Breast epithelium (tissue), 4 donors: Measurements from ENCODE around the gene A4GNT. TPM values are rescaled to one million over a fixed set of nuclear protein-coding genes. Genes with fewer than 3 reads are reported as not detected.

ENCODE experiments used
- DNase-seq, 2 donors: peaks; one replicate each; pipeline ENCODE4 v3.0.0-alpha.2; 2019; ENCODE audit warnings: low spot score in 2 of 2
- H3K27ac ChIP-seq, 2 donors: fragments of 200-600 bp; sonication (generic) in 1 of 2; one replicate each; pipeline ENCODE4 v1.5.1; 2016 to 2019; ENCODE audit warnings: mild to moderate bottlenecking in 1 of 2
- H3K27me3 ChIP-seq, 2 donors: fragments of 200-600 bp; sonication (generic) in 1 of 2; one replicate each; pipeline versions ENCODE4 v1.5.1 to v1.6.0; 2017 to 2019; ENCODE audit warnings: control low read depth in 1 of 2, mild to moderate bottlenecking in 1 of 2
- H3K36me3 ChIP-seq: fragments of 200-600 bp; one replicate; pipeline ENCODE4 v1.5.1; 2019
- H3K4me1 ChIP-seq, 2 donors: fragments of 200-600 bp; sonication (generic); one replicate each; pipeline ENCODE4 v1.5.1; 2016 to 2019; ENCODE audit warnings: control low read depth in 1 of 2
- H3K4me3 ChIP-seq, 3 donors: fragments of 200-600 bp; sonication (generic); 1 replicate in 2 of 3; 2 replicates in 1 of 3; pipeline ENCODE4 v1.5.1; 2016 to 2019; ENCODE audit warnings: mild to moderate bottlenecking in 3 of 3, moderate library complexity in 2 of 3
- H3K9me3 ChIP-seq, 2 donors: fragments of 200-600 bp; sonication (generic) in 1 of 2; one replicate each; pipeline ENCODE4 v1.5.1; 2016 to 2019; ENCODE audit warnings: control low read depth in 1 of 2
- POLR2A ChIP-seq: fragments of 450-650 bp; IDR thresholded peaks from one replicate; pipeline ENCODE4 v1.6.1; 2016; ENCODE audit warnings: antibody characterized with exemption, mild to moderate bottlenecking, moderate library complexity
- POLR2AphosphoS5 ChIP-seq, 3 donors: sonication (generic); formaldehyde crosslinking; IDR thresholded peaks; one replicate each; pipeline ENCODE4 v1.6.1; 2017; ENCODE audit warnings: antibody characterized with exemption in 3 of 3
- intact Hi-C: fragments of 100-400 bp; cut with DNase I; formaldehyde crosslinking; loops from one replicate; pipeline ENCODE4 v1.15.1; 2023; ENCODE audit warnings: low total_unique reads
- total RNA-seq, 3 donors: library from RNA; depleted of rRNA; stranded (reverse); fragments of >200 nt; gene quantifications; one replicate each; pipeline ENCODE4 v1.1.0, GENCODE V29; 2016
- TF ChIP-seq, protein P1 (sequence below), 3 donors: fragments of 450-650 bp; IDR thresholded peaks; one replicate each; pipeline ENCODE4 v1.5.1; 2016 to 2017; ENCODE audit warnings: antibody characterized with exemption in 3 of 3, mild to moderate bottlenecking in 3 of 3, moderate library complexity in 3 of 3

Gene A4GNT
- total RNA-seq, 3 donors from 2014 or later, result not detected

DNA sequence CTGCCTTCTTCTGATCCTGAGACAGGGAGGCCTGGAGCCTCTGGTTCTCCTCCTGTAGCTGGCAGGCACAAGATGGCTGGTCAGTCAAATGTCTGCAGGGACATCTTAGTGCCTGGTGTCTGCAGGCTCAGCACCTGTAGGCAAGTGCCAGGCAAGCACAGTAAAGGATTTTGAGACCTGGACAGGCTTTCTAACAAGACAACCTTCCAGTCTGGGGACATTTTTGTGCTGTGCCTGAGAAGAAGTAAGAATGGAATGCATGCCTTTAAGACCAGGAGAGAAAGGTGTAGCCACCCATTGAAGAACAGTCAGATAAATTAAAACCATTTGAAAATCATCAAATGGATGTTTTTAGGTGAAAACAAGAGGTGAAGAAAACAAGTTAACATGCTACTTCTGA, 48.0 kb downstream of the A4GNT start:
- TF ChIP-seq POLR2AphosphoS5 (IDR thresholded peaks at IDR 0.05), result no peak
- TF ChIP-seq, protein P1, sequence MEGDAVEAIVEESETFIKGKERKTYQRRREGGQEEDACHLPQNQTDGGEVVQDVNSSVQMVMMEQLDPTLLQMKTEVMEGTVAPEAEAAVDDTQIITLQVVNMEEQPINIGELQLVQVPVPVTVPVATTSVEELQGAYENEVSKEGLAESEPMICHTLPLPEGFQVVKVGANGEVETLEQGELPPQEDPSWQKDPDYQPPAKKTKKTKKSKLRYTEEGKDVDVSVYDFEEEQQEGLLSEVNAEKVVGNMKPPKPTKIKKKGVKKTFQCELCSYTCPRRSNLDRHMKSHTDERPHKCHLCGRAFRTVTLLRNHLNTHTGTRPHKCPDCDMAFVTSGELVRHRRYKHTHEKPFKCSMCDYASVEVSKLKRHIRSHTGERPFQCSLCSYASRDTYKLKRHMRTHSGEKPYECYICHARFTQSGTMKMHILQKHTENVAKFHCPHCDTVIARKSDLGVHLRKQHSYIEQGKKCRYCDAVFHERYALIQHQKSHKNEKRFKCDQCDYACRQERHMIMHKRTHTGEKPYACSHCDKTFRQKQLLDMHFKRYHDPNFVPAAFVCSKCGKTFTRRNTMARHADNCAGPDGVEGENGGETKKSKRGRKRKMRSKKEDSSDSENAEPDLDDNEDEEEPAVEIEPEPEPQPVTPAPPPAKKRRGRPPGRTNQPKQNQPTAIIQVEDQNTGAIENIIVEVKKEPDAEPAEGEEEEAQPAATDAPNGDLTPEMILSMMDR (IDR thresholded peaks at IDR 0.05), result no peak
- no peak for TF ChIP-seq POLR2A
- Histone ChIP-seq H3K36me3 (no peaks in the 10 kb centered on the region), H3K4me3 (no peak overlapping the region), H3K4me1 (no peaks in the 10 kb centered on the region), H3K27me3 (no peaks in the 10 kb centered on the region), H3K9me3 (no peaks in the 10 kb centered on the region), H3K27ac (no peak overlapping the region)
- no peak for DNase-seq
- intact Hi-C loops, result loop anchor here (5.0 kb wide), 1 partner anchor 538 kb away; no protein-coding TSS in a partner anchor

DNA sequence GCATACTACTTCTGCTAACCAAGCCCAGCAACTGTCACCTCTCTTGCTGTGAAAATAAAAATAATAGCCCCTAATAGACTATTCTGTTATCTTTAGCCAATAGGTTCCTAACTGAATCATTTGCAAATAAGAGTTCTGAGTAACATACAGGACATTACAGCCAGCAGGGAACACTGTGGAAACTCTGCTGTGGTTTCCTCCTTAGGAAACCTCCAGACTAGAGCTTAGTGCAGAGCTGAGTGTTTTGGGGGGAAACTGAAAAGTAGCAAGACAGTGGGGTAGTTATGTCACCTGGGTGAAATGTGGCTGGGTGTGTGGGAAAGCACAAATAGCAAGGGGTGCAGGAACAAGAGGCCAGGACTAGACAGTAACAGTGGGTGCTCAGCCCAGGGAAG, 49.2 kb downstream of the A4GNT start:
- Histone ChIP-seq H3K4me3 (no peak overlapping the region), H3K27me3 (no peaks in the 10 kb centered on the region), H3K27ac (peak overlapping the region in 1 of 2 donors; percentile 13), H3K9me3 (no peaks in the 10 kb centered on the region), H3K4me1 (no peaks in the 10 kb centered on the region), H3K36me3 (no peaks in the 10 kb centered on the region)
- no peak for DNase-seq
- TF ChIP-seq POLR2A (no peak), POLR2AphosphoS5 (IDR thresholded peaks at IDR 0.05) (no peak)
- intact Hi-C loops, result loop anchor here (5.0 kb wide), 1 partner anchor 539 kb away; no protein-coding TSS in a partner anchor

DNA sequence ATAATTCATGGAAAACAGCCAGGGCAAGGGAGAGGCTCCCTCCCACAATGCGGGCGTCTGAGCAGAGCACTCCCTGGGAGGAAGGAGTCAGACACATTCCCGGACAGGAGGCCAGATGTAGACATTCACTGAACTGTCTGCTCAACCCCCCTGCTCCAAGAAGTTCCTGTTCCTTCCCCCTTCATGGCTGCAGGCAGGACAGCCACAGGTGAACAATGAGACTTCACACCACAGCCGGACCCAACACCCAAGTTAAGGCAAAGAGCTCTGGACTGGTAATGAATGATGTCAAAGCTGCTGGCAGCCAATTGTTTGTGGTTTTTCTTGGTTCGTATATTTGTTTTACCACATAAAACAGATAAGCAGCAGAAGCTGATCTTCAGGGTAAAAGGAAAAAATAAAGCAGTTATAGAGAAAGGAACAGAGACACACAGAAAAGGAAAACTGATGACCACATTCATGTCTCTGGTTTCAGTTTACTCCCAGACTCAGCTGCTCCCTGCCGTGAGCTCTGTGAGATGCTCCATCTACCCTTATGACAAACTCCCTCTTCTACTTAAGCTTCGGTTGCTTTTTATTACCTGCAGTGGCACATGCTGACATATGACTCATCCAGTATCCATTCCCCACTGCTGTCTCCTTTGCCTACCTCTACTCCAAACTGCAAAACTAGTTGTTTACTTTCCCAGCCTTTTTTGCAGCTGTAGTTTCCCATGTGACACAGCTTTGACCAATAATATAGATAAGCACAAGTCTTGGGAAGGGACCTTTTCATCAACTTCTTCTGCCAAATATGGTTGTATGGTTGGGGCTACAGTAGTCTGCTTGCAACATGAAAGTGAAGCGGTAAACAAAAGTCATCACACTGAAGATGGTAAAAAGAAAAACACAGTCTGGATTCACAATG, 49.9 kb downstream of the A4GNT start:
- H3K4me1 ChIP-seq, result no peaks in the 10 kb centered on the region
- no peak for DNase-seq
- no peaks in the 10 kb centered on the region for H3K27me3 ChIP-seq
- peak overlapping the region in 1 of 2 donors; percentile 27 for H3K27ac ChIP-seq
- H3K9me3 ChIP-seq, result no peaks in the 10 kb centered on the region
- intact Hi-C loops, result loop anchor here (5.0 kb wide), 1 partner anchor 540 kb away; no protein-coding TSS in a partner anchor
- no peaks in the 10 kb centered on the region for H3K36me3 ChIP-seq
- H3K4me3 ChIP-seq, result peak overlapping the region in 1 of 3 donors; percentile 12
- TF ChIP-seq, protein P1 (IDR thresholded peaks at IDR 0.05), result no peak
- no peak for TF ChIP-seq POLR2A
- no peak for TF ChIP-seq POLR2AphosphoS5 (IDR thresholded peaks at IDR 0.05)

DNA sequence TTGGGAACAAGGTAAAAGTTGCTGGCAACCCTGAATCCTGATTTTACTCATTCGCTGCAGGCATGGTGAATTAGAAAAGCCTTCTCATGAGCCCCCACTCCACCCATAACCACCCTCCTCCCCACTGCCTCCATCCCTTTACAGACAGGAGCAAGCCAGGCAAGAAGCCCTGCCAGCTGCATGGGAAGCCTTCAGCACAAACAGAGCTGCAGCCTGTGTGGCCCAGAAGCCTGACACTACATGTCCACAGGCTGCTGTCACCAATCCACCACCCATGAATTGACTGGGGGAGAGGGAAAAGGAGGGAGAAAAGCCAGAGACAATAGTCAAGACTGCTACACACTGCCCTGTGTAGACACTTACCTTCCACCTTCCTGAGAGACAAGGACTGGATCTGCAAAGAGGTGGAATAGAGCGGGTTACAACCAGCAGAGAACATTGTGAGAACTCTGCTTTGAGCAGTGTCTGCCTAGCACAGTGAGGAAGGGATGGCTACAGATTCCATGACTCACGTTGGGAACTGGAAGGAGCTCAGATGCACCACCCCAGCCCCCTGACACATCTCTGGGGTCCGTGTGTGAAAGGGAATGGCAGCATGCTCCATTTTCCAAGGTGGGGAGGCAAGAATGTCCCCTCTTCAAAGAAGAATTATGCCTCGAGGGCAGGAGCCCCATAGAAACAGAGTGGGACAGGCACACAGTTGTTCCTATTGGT, 50.7 kb downstream of the A4GNT start:
- Histone ChIP-seq H3K36me3 (no peaks in the 10 kb centered on the region), H3K9me3 (no peaks in the 10 kb centered on the region), H3K4me1 (no peaks in the 10 kb centered on the region), H3K27me3 (no peaks in the 10 kb centered on the region), H3K4me3 (peak overlapping the region in 1 of 3 donors; percentile 12), H3K27ac (peak overlapping the region in 1 of 2 donors; percentile 27)
- DNase-seq, result no peak
- TF ChIP-seq, protein P1 (IDR thresholded peaks at IDR 0.05), result no peak
- no peak for TF ChIP-seq POLR2A
- TF ChIP-seq POLR2AphosphoS5 (IDR thresholded peaks at IDR 0.05), result no peak
- intact Hi-C loops, result loop anchor here (5.0 kb wide), 1 partner anchor 541 kb away; no protein-coding TSS in a partner anchor

DNA sequence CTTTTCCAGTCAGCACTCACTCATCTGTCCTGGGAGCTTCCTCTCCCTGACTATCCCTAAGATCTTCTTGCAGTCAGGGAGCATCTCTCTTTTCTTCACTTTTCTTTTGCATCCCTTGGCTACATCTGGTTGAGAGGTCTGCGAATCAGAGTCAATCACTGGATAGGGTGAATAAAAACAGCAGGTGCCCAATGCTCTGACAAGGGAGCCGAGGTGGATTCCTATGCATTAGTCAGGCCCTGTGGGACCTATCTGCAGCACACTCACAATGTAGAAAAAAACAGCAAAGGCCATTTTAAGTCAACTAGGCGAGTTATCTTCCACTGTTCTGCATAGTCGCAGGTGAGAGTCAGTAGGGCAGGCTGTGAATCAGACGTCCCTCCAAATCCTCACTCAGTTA, 52.3 kb downstream of the A4GNT start:
- no peaks in the 10 kb centered on the region for H3K4me1 ChIP-seq
- intact Hi-C loops, result loop anchor here (5.0 kb wide), 1 partner anchor 542 kb away; no protein-coding TSS in a partner anchor
- no peak overlapping the region for H3K27ac ChIP-seq
- TF ChIP-seq POLR2AphosphoS5 (IDR thresholded peaks at IDR 0.05), result no peak
- TF ChIP-seq, protein P1 (IDR thresholded peaks at IDR 0.05), result no peak
- TF ChIP-seq POLR2A, result no peak
- no peaks in the 10 kb centered on the region for H3K36me3 ChIP-seq
- H3K9me3 ChIP-seq, result no peaks in the 10 kb centered on the region
- DNase-seq, result no peak
- H3K27me3 ChIP-seq, result no peaks in the 10 kb centered on the region
- no peak overlapping the region for H3K4me3 ChIP-seq
